GM18517 (cell line): ENCODE measurements around the gene NAA80.
A peak's percentile ranks its signal among the peaks of the same experiment; 100 is the strongest.

Experiments used
- ATAC-seq: cut with Tn5 transposase; IDR thresholded peaks from one replicate; pipeline ENCODE4 v1.9.1; 2021; ENCODE audit warnings: mild to moderate bottlenecking, moderate library complexity; ENCODE audit not compliant: unreplicated experiment

Gene NAA80

DNA sequence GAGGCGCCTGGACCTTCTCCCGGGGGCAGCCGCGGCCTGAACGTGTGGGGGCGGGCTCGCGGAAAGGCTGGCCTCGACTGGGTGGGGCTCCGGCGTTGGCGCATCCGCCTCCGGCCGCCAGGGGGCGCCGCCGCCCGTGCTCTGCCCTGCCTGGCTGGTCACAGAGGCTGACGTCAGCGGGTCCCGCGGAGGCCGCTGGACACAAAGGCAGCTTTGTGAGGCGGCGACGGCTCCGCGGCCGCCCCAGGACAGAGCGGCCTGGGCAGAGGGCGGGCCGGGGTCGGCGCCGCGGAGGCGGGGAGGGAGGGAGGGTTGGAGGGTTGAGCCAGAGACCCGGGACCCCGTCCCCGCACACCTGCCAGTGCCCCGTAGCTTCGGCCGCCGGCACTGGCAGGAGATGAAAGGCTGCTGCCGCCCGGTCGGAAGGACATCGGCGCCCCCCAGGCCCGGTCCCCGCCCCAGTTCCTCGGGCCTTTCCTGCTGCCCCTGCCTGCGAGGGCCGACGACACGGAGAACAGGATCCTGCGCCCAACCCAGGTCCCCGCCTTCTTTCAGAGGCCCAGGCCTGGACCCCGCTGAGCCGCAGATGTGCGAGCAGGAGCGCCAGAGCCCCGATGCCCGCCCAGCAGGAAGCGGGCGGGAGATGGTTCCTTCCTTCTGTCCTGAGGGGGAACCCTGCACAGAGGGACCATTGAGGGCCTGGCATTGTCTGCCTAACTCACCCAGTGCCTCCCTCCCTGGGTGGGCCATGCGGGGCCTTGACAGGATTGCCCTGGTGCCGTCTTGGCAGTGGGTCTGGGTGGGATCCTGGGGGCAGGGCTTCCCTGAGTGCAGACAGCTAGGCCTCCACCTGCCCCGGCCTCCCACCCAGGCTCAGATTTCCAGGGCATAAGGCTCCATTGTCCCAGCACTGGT is 38.9 kb downstream of the NAA80 start:
- ATAC-seq, result peak; percentile 60

DNA sequence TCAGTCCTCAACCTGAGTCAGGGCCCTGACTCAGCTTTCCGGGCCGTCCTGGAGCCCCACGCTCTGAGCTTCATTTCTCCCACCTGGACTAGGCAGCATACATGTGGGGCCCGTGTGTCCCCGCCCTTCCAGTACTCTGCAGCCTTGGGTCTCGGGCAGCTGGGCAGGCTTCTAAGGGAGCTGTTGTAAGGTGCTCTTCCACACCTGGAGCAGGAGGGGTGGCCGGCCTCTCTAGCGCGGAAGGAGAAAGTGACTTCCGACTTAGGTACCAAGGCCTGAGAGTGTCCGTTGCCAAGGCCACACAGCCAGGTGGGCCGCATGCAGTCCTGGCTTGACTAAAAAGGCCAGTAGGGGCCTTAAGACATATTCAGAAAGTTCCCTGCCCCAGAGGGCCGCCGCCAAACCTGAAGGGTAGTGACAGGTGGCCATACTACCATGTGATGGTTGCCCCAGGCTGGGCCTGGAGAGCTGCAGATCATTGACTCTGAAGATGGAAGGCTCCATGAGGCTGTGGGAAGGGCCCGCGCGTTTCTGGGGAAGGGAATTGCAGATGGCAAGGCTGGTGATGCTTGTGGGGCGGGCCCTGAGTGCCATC is 39.7 kb downstream of the NAA80 start:
- peak; percentile 32 for ATAC-seq

DNA sequence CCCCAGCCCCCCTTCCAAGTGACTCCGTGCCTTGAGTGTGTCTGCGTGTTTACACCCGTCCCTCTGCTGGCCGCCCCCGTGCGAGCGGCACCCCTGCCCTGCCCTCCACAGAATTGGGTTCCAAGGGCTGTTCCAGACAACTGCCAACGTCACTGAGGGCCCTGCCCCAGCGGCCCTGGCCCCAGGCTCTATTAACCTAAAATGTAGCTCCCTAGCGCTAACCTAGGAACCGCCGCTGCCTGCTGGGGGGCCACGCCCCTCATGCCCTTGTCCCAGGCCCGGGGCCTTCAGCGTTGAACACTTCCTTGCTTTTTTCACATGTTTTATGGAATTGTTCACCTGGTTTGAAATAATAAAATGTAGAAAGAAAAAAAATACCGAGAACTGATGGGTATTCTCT is 40.2 kb downstream of the NAA80 start:
- ATAC-seq, result no peak

DNA sequence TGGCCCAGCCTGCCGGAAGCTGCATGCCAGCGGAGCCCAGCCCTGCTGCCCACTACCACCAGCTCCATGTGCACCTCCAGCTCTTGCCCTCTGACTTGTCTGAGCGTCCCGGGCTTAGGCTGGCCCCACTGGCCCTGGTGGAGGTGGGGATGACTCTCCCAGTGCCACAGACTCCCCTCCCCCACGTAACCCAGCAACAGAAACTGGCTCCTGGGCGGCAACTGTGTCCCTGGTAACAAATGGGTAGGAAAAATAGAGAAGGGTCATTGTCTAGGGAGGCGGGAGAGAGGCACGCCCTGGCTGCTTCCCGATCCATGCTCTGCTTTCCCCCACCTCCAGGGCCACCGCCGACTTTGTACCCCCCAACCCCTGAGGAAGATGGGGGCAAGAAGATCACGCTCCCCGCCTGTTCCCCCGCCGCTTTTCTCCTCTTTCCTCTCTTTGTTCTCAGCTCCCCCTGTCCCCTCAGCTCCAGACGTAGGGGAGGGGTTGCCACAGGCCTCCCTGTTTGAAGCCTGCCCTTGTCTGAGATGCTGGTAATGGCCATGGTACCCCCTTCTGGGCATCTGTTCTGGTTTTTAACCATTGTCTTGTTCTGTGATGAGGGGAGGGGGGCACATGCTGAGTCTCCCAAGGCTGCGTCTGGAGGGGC is 41.0 kb downstream of the NAA80 start:
- ATAC-seq, result no peak

DNA sequence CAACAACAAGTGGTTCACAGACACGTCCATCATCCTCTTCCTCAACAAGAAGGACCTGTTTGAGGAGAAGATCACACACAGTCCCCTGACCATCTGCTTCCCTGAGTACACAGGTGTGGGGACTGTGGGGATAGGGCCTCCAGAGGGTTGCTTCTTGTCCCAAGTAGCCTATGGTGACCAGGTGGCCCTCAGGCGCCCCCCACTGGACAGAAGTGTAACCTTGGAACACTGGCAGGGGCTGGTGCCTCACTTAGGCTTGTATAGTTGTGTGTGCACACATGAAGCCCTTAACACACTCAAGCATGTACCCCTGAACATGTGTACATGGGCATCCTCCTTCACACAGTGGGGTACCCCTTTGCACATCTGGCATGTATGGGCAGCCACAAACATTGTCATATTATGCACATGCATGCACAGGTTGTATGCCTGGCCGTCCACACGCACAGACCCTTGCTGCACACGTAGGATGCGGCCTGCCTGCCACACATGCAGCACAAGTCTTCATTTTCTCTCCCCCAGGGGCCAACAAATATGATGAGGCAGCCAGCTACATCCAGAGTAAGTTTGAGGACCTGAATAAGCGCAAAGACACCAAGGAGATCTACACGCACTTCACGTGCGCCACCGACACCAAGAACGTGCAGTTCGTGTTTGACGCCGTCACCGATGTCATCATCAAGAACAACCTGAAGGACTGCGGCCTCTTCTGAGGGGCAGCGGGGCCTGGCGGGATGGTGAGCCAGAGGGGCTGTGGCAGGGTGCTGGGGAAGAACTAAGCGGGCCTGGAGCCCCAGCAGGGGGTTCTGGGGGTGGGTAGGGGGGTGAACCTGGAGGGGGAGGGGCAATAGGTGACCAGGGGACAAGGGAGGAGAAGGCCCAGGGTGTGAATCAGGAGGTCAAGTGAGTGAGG is 42.0 kb downstream of the NAA80 start:
- no peak for ATAC-seq

DNA sequence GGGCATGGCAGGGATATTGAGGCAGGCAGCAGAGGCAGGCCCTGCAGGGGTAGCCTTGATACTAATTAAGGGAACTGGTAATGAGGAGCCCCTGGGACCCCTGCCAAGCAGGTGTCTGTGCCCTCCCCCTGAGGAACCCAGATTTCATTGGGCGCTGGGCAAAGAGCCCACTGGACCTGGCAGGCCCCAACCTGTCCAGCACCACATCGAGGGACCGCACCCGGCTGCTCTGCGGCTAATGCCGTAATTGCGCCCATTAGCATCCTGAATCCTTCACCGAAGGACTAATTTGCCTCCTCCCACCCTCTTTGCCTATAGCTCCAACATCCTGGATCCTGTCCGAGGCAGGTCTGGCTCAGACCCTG is 44.0 kb downstream of the NAA80 start:
- no peak for ATAC-seq

DNA sequence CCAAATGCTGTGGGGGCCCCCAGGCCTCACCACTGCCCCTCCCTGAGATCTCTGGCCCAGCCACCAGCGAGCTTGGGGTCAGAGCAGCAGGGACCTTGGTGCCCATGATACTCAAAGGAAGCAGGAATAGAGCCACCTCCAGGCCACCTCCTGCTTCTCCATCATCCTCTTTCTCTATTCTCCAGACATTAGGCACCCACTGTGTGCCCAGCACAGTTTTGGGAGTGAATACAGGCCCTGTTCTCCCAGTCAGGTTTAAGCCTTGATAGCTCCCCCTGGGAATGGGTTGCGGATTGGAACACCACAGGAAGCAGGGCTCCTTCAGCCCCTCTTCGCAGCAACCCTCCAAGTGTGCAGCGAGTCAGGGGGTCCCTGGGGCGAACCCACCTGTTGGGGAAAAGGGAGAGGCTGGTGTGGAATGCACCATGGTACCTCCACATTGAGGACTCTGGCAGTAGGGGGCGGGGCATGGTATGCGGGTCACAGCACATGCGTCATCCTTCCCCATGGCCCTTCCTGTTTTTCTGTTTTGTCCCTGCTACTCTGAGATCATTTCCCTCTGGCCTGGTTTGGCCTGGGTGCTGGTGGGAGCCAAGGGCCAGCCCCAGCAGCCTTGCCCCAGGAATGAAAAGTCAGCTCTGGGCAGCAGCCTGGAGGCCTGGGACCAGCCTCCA is 44.5 kb downstream of the NAA80 start:
- no peak for ATAC-seq

DNA sequence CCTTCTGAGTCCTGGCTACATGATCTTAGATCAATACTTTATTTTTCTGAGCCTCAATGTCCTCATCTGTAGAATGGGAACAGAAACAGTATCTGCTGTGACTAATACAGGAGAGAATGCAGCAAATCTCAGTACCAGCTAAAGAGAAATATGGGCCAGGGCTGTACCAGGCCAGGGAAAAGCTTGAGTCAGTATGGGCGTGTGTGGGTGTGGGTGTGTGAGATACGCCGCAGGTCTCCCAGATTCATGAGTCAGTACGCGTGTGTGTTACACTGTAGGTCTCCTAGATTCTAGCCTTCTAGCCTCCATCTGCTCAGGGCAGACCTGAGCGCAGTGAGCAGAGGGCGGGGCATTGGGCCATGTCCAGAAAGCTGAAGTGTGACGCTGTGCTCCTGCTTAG is 48.0 kb downstream of the NAA80 start:
- no peak for ATAC-seq

DNA sequence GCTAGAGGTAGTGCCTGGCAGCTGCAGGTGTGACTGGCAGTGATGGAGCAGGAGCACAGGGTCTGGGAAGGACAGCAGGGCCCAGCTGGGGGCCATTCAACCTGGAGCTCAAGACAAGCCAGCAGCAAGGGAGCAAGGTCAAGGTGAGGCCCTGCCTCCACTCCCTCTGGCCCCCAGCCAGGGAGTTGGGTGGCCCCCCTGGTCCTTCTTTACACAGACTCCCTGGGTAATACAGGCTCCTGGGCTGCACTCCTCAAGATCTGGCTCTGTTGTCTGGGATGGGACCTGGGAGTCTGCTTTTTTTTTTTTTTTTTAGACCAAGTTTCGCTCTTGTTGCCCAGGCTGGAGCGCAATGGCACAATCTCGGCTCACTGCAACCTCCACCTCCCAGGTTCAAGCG is 48.7 kb downstream of the NAA80 start:
- ATAC-seq, result no peak

DNA sequence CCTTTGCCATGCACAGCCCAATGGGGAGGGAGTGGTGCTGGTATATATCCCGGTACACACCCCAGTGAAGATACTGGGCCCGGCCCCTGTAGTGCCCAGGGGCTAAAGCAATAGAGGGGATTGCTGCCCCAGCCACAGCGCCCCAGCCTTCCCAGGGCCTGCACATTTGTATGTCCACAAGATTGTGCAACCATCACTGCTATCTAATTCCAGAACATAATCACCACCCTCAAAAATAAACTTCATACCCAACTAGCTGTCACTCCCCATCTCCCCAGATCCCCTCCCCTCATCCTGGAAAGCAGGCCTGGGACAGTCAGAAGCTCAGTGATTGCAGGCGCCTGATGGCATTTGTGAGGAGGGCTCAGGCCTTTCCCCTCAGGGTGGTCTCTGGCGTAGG is 49.7 kb downstream of the NAA80 start:
- ATAC-seq, result no peak

DNA sequence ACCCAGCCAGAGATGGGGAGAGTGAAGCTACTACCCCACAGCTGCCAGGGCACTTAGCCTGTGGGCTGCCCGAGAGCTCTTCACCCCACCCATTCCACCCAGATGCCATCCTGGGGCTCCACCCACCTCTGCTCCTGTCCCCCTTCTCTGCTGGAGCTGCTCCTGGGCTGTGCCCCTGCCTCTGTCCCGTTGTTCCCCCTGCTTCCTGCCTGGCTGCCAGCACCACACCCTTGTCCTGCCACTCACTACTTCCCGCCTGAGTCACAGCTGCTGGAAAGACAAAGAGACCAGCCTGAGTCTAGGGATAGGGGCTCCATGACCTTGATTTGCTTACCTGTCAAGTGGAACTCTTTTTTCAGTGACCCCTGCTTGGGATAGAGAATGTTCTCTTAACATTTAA is 50.8 kb downstream of the NAA80 start:
- ATAC-seq, result no peak

DNA sequence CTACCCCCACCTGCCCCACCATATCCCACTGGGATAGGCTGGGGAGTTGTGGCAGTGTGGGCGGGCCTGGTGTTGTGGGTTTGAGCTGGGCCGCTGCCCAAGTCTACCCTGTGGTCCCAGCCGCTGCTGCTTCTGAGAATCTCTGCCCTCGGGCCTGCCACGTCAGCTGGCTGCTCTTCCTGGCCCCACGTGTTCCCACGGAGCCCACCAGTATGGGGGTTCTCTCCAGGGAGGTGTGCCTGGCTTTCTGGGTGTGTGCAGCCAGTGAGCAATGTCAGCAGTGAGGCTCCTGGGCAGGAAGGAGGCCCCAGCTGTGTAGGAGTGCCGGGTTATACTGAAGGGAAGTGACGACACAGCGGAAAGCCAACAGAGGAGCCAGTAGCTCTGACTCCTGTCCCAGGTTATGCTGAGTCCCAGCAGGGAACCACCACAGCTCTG is 52.7 kb downstream of the NAA80 start:
- ATAC-seq, result no peak
